Amniotic epithelial cell (primary cell): ENCODE measurements around the gene TFF1.

Experiments used
- DNase-seq: peaks from one replicate; pipeline ENCODE4 v3.0.0-alpha.2; 2010; ENCODE audit warnings: low read depth

The TFF1 gene

GRCh38 chr21:42398436-42399028 lies 32.2 kb upstream of the TFF1 start:
- DNase-seq, result no peak

- DNase-seq, result no peak
These were observed 31.5 kb upstream of the TFF1 start for GRCh38 chr21:42397746-42398394.

- DNase-seq, result no peak
These were observed 30.7 kb upstream of the TFF1 start for GRCh38 chr21:42396799-42397745.

- no peak for DNase-seq
These were observed 29.7 kb upstream of the TFF1 start, which contains the start of gene TMPRSS3 for GRCh38 chr21:42395905-42396651. TSS of gene TMPRSS3 (minus strand) at chr21:42396052. CDS start at chr21:42395417, 635 bp downstream.

DNA sequence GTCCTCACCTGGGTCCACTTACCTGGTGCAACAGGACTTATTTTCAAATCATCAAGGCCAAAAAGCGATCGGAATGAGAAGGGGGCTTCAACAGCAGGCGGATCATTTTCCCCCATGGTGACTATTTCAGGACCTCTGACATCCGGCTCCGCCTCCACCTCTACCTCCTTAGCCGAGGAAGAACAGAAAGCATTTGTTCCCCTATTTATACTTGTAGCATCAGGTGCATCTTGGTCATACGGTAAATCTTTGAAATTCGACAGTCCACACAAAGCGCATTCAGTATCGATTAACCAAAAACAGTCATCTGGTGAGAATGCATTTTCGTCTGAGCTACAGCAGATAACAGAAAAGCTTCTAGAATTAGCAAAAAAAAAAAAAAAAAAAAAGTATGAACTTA lies 29.0 kb upstream of the TFF1 start:
- no peak for DNase-seq

DNA sequence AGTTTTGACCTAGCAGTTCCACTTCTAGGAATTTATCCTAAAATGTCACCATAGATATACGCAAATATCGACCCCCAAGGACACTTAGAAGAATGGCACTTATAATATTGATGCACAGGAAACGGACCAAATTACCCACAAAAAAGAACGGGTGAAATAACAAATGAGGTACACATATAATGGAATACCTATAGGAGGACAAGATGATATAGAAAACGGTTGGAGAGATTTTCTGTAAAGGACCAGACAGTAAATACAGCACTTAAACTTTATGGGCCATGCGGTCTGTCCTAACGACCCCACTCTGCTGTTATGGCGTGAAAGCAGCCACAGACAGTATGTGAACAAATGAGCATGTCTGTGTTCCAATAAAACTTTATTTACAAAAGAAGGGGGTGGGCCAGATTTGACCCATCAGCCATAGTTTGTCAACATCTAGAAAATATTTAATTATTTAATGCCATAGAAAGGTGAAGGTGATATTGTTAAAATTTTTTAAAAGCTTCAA lies 27.2 kb upstream of the TFF1 start:
- no peak for DNase-seq

GRCh38 chr21:42392731-42393442 lies 26.6 kb upstream of the TFF1 start:
- no peak for DNase-seq

DNA sequence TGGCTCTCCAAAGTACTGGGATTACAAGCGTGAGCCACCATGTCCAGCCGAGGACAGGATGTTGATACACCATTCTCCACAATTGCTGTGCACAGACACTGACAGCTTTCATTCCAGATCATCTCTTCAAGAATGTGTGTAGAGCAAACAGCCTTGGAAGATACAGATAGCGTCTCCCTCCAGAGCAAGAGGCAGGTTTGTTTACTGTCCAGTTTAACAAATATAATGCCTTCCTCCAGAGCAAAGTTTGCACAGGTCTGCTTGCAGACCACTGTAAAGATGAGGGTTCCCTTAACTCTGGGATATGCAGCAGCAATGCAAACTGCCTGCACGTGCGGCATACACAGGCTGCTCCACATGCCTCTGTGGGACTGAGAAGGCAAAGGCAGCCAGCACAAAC lies 25.0 kb upstream of the TFF1 start:
- DNase-seq, result no peak

DNA sequence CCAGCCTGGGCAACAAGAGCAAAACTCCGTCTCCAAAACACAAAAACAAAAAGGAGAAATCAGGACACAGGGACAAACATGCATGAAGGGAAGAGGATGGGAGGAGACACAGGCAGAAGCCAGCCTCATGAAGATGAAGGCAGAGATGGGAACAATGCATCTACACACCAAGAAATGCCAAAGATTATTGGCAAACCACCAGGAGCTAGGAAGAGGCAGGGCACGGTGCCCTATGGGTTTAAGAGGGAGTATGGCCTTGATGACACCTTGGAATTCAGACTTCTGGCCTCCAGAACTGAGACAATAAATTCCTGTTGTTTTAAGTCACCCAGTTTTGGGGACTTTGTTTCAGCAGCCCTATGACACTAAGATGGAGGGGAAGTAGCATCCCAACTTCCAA lies 24.4 kb upstream of the TFF1 start:
- no peak for DNase-seq

DNA sequence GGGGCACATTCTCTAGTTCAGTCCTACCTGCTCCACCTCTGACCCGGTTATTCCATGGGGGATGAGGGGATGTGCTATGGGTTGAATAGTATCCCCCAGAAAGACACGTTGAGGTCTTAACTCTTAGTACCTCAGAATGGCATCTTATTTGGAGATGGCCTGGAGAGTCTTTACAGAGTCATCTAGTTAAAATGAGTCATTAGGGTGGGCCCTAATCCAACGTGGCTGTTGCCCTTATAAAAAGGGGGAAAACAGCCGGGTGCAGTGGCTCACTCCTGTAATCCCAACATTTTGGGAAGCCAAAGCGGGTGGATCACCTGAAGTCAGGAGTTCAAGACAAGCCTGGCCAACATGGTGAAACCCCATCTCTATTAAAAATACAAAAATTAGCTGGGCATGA lies 23.9 kb upstream of the TFF1 start:
- DNase-seq, result no peak

DNA sequence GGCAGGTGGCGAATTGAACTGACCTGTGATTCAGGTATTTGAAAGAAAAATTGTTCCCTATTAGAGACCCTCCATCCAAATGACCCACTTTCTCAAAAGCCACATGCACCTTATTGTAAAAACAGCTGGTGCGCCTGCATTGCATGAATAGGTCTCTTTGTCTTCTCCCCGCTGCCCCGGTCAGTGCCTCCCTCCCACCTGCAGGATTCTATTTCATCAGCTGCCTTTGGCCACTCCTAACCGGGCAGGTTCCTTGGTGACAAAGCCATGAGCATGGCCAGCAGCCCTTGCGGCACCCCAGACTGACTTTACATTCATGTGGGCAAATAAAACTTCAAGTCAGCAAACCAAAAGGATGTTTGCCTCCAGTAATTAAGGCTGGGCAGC lies 23.1 kb upstream of the TFF1 start:
- no peak for DNase-seq

- no peak for DNase-seq
These were observed 22.6 kb upstream of the TFF1 start for GRCh38 chr21:42388740-42389448.

DNA sequence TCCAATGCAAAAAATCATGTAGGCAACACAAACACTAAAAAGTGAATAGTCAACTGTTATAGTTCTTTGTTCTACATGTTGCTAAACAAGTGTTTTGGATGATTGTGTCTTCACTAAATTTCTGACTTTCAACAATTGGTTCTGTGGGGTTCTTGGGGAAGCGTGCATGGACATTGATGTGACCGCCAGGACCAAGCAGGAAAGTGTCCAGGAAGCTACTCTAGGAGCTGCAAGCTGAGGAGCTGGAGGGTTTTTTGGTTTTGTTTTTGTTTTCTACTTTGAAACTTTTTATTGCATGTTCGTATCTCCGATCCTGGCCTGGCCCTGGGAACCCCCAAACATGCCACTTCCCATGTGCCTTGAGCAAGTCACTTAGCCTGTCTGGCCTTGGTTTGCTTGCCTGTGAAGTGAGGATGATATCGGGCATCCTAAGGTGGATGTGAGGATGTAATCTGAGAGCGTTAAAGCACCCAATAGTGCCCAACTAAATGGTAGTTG lies 21.6 kb upstream of the TFF1 start:
- DNase-seq, result no peak

DNA sequence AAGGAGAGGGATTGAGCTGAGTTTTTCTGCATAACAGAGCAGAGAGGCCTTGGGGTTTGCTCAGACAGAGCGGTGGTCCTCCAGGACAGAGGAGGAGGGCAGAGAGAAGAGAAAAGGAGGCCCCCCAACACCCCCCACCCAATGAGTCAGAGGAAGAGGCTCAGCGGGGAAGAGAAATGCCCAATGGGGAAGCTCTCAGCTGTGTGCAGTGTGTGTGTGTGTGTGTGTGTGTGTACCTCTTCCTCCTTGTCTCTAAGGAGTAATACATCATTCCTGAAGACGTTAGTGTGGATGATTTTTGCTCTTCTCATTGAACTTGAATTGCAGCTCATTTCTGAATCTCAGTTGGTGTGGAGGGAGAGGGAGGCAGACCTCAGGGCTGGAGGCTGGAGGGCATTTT lies 20.8 kb upstream of the TFF1 start:
- no peak for DNase-seq

GRCh38 chr21:42386034-42386591 lies 19.8 kb upstream of the TFF1 start:
- no peak for DNase-seq

DNA sequence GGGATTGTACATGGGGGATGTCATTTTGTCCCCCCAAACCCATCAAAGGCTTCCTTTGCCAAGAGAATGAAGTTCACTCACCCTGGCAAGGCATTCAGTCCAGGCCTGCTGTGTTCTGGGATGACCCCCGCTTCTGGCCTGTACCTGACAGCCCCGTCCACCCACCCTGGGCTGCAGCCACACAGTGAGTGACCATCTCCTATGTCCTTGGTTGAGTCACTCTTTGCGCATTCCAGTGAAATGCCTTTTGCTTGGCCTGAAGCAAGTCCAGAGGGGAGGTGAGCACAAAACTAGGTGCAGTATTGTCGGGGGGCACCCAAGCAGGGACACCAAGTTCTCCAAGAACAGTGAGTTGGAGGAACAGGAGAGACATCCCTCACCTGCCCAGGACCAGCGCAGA lies 19.3 kb upstream of the TFF1 start:
- no peak for DNase-seq

DNA sequence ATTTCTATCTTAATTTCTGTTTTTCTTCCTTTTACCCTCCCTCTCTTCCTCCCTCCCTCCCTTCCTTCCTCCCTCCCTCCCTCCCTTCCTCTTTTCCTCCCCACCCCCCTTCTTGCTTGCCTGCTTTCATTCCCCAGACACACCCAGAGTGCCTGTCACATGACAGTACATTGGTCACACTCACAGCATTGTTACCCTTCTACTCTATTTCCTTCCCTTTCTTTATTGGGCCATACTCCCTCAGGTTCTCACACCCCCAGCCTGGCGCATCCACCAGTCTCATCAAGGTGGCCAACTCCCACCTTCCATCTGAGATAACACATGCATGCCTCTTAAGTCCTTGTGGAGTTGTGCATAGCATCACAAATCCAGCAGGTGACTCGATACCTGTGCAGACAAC lies 18.7 kb upstream of the TFF1 start:
- DNase-seq, result no peak

DNA sequence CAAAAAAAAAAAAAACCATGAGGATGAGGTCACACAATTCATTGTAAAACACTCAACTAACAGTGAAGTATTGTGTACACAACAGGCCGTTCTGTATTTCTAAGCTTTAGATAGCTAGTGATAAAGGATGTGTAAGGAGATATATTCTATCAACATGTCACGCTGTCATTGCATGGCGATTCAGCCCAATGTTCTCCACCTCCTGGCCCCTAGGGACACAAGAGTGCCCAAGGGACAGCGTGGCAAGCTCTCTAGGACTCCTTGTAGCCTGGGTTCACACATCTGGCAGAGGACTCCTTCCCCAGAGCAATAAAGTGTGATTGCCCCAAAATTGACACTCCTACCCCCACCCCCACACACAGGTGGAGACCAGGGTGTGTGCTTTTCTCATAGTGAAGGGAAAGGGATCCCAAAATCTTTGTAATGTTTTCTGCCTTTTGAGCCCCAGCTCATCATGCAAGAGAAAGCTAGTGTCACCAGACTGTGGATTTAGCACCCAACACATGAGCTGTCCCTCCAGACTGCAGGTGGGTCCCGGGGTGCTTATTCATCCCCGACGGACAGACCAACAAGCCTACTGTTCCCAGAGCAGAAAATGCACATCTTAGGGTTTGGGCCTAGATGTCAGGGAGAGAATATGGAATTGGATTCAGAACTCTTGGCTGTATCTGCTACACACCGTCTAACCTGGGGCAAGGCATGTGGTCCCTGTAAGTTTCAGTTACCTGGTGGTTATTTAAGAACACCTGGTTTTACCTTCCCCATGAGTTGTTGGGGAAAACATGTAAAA lies 18.0 kb upstream of the TFF1 start:
- DNase-seq, result no peak

GRCh38 chr21:42383331-42383730 lies 17.0 kb upstream of the TFF1 start:
- DNase-seq, result no peak
